Stimulated activated CD8-positive, alpha-beta memory T cell treated with anti-CD3 and anti-CD28 coated beads, Interleukin-12 subunit alpha, Interleukin-12 subunit beta, amount 100 ng/mL, for 4 hours (primary cell): ENCODE measurements around the gene TRIM73.
"Not testable (repeated sequence)": the region's sequence is repeated elsewhere in the genome, so short reads cannot be mapped to it uniquely, and the experiment has no call there.

Experiments
- DNase-seq: peaks from one replicate; pipeline ENCODE4 v3.0.0-alpha.2; 2020; ENCODE audit warnings: low read depth

Gene TRIM73

GRCh38 chr7:75415829-75416373 lies 20.5 kb downstream of the TRIM73 start:
- DNase-seq = not testable (repeated sequence)

GRCh38 chr7:75416787-75417186 lies 21.4 kb downstream of the TRIM73 start:
- not testable (repeated sequence) for DNase-seq

DNA sequence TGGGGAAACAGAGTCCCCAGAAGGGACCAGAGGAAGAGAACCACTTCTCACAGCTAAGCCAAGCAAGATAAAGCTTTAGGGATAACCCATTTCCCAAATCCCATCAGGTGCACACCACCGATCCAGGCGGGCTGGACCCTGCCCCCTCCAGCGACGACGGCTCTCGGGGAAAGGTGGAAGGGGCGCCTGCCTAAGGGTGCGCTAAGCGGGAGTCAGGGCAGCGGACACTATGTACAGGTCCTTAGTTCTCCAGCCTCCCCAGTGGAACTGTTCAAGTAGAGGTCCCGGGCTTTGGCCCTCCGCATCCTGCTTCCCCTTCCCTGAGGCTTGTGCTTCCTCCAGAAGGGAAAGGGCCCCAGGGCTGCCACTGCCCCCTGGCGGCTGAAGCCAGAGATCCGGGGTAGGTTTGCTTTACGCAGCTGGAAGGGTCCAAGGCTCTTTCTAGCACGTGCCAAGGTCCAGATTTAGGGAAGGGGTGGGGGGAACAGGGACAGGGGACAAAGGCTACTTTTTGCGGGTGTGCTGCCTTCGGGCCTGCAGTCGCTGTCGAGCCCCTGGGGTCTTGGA lies 22.9 kb downstream of the TRIM73 start:
- not testable (repeated sequence) for DNase-seq

GRCh38 chr7:75419210-75419609 lies 23.8 kb downstream of the TRIM73 start:
- not testable (repeated sequence) for DNase-seq

DNA sequence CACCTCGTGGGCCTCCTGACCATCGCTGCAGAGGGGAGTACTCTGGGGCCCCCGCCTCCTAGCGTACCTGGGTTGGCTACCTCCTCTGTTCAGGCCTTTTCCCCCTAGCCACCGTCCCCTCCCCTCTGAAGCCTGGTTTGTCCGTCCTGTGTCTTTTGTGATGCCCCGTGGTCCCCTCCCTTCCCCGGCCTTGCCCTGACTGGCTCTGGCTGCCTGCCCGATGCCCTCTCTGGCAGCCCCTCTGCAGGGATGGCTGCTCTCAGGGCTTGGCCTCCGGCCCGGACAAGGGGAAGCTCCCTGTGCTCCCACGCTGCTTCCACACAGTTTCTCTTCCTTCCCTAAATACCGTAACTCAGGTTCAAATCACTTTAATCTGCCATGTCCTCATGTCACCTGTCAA lies 24.3 kb downstream of the TRIM73 start:
- not testable (repeated sequence) for DNase-seq

DNA sequence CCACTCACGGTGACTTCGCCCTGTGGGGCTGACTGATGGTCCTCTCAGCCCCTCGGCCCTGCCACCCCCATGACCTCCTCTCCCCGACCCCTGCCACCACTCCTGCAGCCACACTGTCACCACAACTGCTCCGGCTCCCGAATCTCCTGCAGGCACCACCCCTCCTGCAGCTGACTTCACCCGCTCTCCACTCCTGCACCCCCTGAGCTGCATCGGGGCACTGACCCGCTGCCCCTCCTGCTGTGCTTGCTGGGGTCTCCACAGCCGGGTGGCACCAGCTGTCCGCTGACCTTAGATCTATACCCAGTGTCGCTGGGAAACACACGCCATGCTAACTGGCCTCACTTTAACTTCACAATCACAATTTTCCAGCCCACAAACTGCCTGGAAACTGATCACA lies 24.7 kb downstream of the TRIM73 start:
- DNase-seq = not testable (repeated sequence)

- DNase-seq = not testable (repeated sequence)
Observed at GRCh38 chr7:75421798-75422710, 26.6 kb downstream of the TRIM73 start.

DNA sequence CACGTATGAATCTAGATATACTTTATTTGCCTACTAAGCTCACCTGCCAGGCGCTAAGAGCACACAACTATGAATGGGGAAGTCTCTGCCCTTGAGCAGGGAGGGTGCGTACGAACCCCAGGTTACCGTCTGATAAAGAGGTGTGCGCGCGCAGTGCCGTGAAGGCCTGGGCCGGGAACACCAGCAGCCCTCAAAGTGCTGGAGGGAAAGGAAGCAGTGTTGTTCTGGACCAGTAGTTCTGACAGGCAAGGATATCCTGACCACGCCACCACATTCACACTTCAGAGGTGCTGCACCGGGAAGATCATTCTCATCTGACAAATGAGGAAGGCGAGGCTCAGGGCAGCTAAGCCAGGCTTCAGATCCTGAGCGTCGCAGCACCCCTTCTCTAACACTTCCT lies 28.1 kb downstream of the TRIM73 start:
- DNase-seq = not testable (repeated sequence)

DNA sequence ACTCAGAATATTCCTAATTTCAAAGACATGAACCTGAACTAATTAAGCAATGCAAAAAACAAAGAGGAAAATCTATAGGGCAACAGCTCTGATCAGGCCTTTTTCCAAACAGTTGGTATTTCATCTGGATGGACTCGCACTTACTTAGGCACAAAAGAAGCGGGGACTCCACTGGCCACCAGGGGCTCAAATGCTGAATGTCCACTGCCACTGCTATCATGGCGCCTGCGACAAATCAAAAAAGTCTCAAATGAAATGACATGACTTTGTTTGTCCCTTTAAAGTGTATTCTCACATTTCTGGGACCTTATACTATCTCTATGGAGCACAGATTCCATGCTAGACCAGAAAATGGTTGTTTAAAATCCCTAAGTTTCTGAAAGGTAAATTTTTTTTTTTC lies 43.6 kb downstream of the TRIM73 start:
- DNase-seq = not testable (repeated sequence)

DNA sequence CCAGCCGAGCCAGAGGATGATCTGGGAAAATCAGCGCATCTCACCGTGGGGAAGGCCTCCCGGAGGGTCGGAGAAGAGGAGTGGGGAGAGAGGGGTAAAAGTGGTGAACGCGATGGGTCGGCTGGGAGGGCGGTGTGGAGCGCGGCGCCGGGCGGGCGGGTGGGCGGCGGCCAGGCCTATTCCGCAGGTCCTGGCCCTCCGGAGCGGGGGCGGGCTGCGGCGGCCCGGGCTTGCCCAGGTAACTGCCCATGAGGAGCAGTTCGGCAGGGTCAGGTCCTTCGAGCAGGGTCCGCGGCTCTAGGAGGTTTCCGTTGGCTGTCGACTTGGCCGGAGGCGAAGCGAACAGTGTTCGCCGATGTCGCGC lies 46.7 kb downstream of the TRIM73 start:
- not testable (repeated sequence) for DNase-seq

GRCh38 chr7:75442465-75443111 lies 47.2 kb downstream of the TRIM73 start:
- DNase-seq = peak; percentile 24

DNA sequence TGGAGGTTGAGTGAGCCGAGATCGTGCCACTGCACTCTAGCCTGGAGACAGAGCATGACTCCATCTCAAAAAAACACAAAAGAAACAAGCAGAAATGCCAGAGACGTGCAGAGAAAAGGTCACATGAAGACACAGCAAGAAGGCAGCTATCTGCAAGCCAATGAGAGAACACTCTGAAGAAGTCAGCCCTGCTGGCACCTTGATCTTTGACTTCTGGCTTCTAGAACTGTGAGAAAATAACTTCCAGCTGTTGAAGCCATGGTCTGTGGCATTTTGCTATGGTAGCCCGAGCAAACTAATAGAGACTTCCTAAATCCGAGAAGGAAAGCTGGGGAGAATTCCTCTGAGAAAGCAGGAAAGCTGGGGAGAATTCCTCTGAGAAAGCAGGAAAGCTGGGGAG lies 54.5 kb downstream of the TRIM73 start:
- DNase-seq = not testable (repeated sequence)

GRCh38 chr7:75452494-75452955 lies 57.1 kb downstream of the TRIM73 start:
- not testable (repeated sequence) for DNase-seq
